ENCODE measurements around the gene CASP2. TPM values are rescaled to one million over a fixed set of nuclear protein-coding genes. Genes with fewer than 3 reads are reported as not detected.

The CASP2 gene
- total and polyA plus RNA-seq, 2 of the 13 experiments (the other 11 are each of a cell fraction or from before 2014, with no cell fraction given) = 10.2 to 13.7 TPM

- TF ChIP-seq, protein P1, sequence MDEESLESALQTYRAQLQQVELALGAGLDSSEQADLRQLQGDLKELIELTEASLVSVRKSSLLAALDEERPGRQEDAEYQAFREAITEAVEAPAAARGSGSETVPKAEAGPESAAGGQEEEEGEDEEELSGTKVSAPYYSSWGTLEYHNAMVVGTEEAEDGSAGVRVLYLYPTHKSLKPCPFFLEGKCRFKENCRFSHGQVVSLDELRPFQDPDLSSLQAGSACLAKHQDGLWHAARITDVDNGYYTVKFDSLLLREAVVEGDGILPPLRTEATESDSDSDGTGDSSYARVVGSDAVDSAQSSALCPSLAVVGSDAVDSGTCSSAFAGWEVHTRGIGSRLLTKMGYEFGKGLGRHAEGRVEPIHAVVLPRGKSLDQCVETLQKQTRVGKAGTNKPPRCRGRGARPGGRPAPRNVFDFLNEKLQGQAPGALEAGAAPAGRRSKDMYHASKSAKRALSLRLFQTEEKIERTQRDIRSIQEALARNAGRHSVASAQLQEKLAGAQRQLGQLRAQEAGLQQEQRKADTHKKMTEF (CRISPR knock-in tag; IDR thresholded peaks at IDR 0.05) = peak; percentile 83
- TF ChIP-seq ZNF83 (CRISPR knock-in tag; IDR thresholded peaks at IDR 0.05; ENCODE audit: borderline replicate concordance) = no peak
- TF ChIP-seq RBM22 (optimal IDR thresholded peaks at IDR 0.05; ENCODE audit: low read length) = no peak
- TF ChIP-seq SOX5 (CRISPR knock-in tag; IDR thresholded peaks at IDR 0.05; ENCODE audit: borderline replicate concordance) = peak; percentile 41; the same call in 1 of the 2 replicates
- TF ChIP-seq ZBTB8A (CRISPR knock-in tag; IDR thresholded peaks at IDR 0.05; ENCODE audit: borderline replicate concordance, low read depth) = no peak
- TF ChIP-seq ZNF530 (CRISPR knock-in tag; IDR thresholded peaks at IDR 0.05; ENCODE audit: low read depth) = no peak
- no peak for TF ChIP-seq ZZZ3 (CRISPR knock-in tag; IDR thresholded peaks at IDR 0.05; ENCODE audit: borderline replicate concordance)
- TF ChIP-seq CENPT (CRISPR knock-in tag; IDR thresholded peaks at IDR 0.05; ENCODE audit: low read depth) = 0 out of 2 replicates have a peak, but pooled peaks have one; percentile 36
- peak; percentile 83 for TF ChIP-seq SRY (CRISPR knock-in tag; IDR thresholded peaks at IDR 0.05)
- peak; percentile 96 for TF ChIP-seq RBFOX2 (IDR thresholded peaks at IDR 0.05; ENCODE audit: low read depth, low read length)
- peak; percentile 70; the same call in 1 of the 2 replicates for TF ChIP-seq ZNF274 (CRISPR knock-in tag; IDR thresholded peaks at IDR 0.05)
- TF ChIP-seq ZNF335 (CRISPR knock-in tag; IDR thresholded peaks at IDR 0.05) = peak; percentile 91
- TF ChIP-seq ZNF772 (CRISPR knock-in tag; IDR thresholded peaks at IDR 0.05) = peak; percentile 72; the same call in 1 of the 2 replicates
- no peak; the same call in 1 of the 2 replicates for TF ChIP-seq MTF2 (CRISPR knock-in tag; IDR thresholded peaks at IDR 0.05; ENCODE audit: borderline replicate concordance)
- TF ChIP-seq ZNF510 (CRISPR knock-in tag; IDR thresholded peaks at IDR 0.05; ENCODE audit: low read depth) = 0 out of 2 replicates have a peak, but pooled peaks have one; percentile 53
- TF ChIP-seq ZFP62 (CRISPR knock-in tag; IDR thresholded peaks at IDR 0.05) = no peak
- TF ChIP-seq, protein P2, sequence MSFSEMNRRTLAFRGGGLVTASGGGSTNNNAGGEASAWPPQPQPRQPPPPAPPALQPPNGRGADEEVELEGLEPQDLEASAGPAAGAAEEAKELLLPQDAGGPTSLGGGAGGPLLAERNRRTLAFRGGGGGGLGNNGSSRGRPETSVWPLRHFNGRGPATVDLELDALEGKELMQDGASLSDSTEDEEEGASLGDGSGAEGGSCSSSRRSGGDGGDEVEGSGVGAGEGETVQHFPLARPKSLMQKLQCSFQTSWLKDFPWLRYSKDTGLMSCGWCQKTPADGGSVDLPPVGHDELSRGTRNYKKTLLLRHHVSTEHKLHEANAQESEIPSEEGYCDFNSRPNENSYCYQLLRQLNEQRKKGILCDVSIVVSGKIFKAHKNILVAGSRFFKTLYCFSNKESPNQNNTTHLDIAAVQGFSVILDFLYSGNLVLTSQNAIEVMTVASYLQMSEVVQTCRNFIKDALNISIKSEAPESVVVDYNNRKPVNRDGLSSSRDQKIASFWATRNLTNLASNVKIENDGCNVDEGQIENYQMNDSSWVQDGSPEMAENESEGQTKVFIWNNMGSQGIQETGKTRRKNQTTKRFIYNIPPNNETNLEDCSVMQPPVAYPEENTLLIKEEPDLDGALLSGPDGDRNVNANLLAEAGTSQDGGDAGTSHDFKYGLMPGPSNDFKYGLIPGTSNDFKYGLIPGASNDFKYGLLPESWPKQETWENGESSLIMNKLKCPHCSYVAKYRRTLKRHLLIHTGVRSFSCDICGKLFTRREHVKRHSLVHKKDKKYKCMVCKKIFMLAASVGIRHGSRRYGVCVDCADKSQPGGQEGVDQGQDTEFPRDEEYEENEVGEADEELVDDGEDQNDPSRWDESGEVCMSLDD (CRISPR knock-in tag; IDR thresholded peaks at IDR 0.05; ENCODE audit: borderline replicate concordance) = peak; percentile 78; the same call in 1 of the 2 replicates
- TF ChIP-seq FOXK2 (IDR thresholded peaks at IDR 0.05) = no peak
- TF ChIP-seq TBX2 (CRISPR knock-in tag; IDR thresholded peaks at IDR 0.05; ENCODE audit: borderline replicate concordance) = peak; percentile 63
- peak; percentile 87 for TF ChIP-seq ZFP91 (CRISPR knock-in tag; IDR thresholded peaks at IDR 0.05; ENCODE audit: borderline replicate concordance)
- TF ChIP-seq RORA (CRISPR knock-in tag; IDR thresholded peaks at IDR 0.05) = no peak
- no peak for TF ChIP-seq FOXA1 (IDR thresholded peaks at IDR 0.05)
- no peak for TF ChIP-seq FOXA1 (CRISPR knock-in tag; IDR thresholded peaks at IDR 0.05)
- TF ChIP-seq MAFF (IDR thresholded peaks at IDR 0.05; ENCODE audit: low read depth, low read length) = no peak
- TF ChIP-seq GPN1 (CRISPR knock-in tag; IDR thresholded peaks at IDR 0.05; ENCODE audit: borderline replicate concordance) = no peak
Observed at GRCh38 chr7:143263266-143264195, 24.6 kb upstream of the CASP2 start, which contains the start of gene GSTK1 (continued).
